ENCODE data around the gene SYNE1. TPM values are rescaled to one million over a fixed set of nuclear protein-coding genes. Genes with fewer than 3 reads are reported as not detected.
"Not testable (repeated sequence)": the region's sequence is repeated elsewhere in the genome, so short reads cannot be mapped to it uniquely, and the experiment has no call there.

SYNE1 gene
- total and polyA plus RNA-seq, 8 donors: 79.1 to 201 (median 104) TPM

DNA sequence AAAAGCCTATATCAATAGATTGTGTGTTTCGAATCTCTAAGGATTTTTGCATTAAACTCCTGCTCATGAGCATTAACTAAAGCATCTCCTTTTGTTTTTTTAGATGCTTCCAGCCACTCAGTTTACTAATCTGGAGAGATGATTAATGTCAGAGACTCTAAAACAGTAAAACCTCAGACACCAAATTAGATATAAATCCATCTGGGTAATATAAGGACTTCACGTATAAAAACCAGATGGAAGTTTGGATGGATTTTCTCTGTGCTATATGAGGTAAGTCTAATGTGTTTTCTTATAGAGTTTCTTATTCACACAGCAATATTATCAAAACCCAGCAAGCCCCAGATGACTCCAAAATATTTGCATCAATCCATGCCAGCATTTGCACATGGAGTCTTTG, 137.2 kb downstream of the SYNE1 start:
- Histone ChIP-seq H3K4me3 (no peak overlapping the region), H3K9me3 (no peaks in the 10 kb centered on the region), H3K36me3 (peaks cover 0 to 20% of the 10 kb centered on the region in 2 donors), H3K4me1 (no peaks in the 10 kb centered on the region), H3K27me3 (no peaks in the 10 kb centered on the region), H3K27ac (no peak overlapping the region)
- intact Hi-C loops (cut with DNase I): no loop called here
- no peak for DNase-seq
- TF ChIP-seq, protein P1, sequence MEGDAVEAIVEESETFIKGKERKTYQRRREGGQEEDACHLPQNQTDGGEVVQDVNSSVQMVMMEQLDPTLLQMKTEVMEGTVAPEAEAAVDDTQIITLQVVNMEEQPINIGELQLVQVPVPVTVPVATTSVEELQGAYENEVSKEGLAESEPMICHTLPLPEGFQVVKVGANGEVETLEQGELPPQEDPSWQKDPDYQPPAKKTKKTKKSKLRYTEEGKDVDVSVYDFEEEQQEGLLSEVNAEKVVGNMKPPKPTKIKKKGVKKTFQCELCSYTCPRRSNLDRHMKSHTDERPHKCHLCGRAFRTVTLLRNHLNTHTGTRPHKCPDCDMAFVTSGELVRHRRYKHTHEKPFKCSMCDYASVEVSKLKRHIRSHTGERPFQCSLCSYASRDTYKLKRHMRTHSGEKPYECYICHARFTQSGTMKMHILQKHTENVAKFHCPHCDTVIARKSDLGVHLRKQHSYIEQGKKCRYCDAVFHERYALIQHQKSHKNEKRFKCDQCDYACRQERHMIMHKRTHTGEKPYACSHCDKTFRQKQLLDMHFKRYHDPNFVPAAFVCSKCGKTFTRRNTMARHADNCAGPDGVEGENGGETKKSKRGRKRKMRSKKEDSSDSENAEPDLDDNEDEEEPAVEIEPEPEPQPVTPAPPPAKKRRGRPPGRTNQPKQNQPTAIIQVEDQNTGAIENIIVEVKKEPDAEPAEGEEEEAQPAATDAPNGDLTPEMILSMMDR (IDR thresholded peaks at IDR 0.05): no peak
- ATAC-seq: no peak

DNA sequence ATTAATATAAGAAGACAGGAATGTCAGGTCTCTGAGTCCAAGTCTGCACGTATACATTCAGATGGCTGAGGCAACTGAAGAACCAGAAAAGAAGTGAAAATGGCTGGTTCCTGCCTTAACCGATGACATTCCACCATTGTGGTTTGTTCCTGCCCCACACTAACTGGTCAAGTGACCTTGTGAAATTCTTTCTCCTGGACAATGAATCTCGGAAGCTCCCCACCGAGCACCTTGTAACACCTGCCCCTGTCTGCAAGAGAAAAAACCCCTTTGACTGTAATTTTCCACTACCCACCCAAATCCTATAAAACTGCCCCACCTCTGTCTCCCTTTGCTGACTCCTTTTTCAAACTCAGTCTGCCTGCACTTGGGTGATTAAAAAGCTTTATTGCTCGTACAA, 140.4 kb downstream of the SYNE1 start:
- Histone ChIP-seq H3K4me3 (no peak overlapping the region), H3K27me3 (no peaks in the 10 kb centered on the region), H3K27ac (no peak overlapping the region), H3K9me3 (no peaks in the 10 kb centered on the region), H3K36me3 (peaks cover 0 to 11% of the 10 kb centered on the region in 2 donors), H3K4me1 (no peaks in the 10 kb centered on the region)
- intact Hi-C loops (cut with DNase I): no loop called here
- TF ChIP-seq, protein P1 (IDR thresholded peaks at IDR 0.05): no peak
- ATAC-seq (no peak), DNase-seq (no peak)

GRCh38 chr6:152495456-152495855, 141.7 kb downstream of the SYNE1 start:
- H3K36me3 ChIP-seq; intact Hi-C loops (cut with DNase I); H3K9me3 ChIP-seq; H3K4me1 ChIP-seq; DNase-seq; H3K27ac ChIP-seq; ATAC-seq; H3K27me3 ChIP-seq; H3K4me3 ChIP-seq: not testable (repeated sequence)

- H3K36me3 ChIP-seq; H3K4me3 ChIP-seq; H3K9me3 ChIP-seq; ATAC-seq; H3K4me1 ChIP-seq; H3K27ac ChIP-seq; intact Hi-C loops (cut with DNase I); DNase-seq; H3K27me3 ChIP-seq: not testable (repeated sequence)
Observed at GRCh38 chr6:152492281-152492680, 144.9 kb downstream of the SYNE1 start.

GRCh38 chr6:152491501-152491900, 145.7 kb downstream of the SYNE1 start:
- H3K4me3 ChIP-seq; H3K9me3 ChIP-seq; intact Hi-C loops (cut with DNase I); DNase-seq; H3K4me1 ChIP-seq; H3K27ac ChIP-seq; H3K27me3 ChIP-seq; ATAC-seq: not testable (repeated sequence)
- peaks cover 0 to 13% of the 10 kb centered on the region in 2 donors for H3K36me3 ChIP-seq

GRCh38 chr6:152490971-152491378, 146.2 kb downstream of the SYNE1 start:
- DNase-seq; H3K9me3 ChIP-seq; H3K4me3 ChIP-seq; H3K4me1 ChIP-seq; intact Hi-C loops (cut with DNase I); H3K27me3 ChIP-seq; ATAC-seq; H3K27ac ChIP-seq: not testable (repeated sequence)
- peaks cover 0 to 13% of the 10 kb centered on the region in 2 donors for H3K36me3 ChIP-seq

- Histone ChIP-seq H3K9me3 (no peaks in the 10 kb centered on the region), H3K36me3 (peaks cover 0 to 33% of the 10 kb centered on the region in 2 donors), H3K4me1 (no peaks in the 10 kb centered on the region), H3K27me3 (no peaks in the 10 kb centered on the region), H3K27ac (no peak overlapping the region), H3K4me3 (no peak overlapping the region)
- no peak for ATAC-seq
- intact Hi-C loops (cut with DNase I): no loop called here
- TF ChIP-seq, protein P1 (IDR thresholded peaks at IDR 0.05): no peak
- no peak for DNase-seq
Observed at GRCh38 chr6:152484806-152485205, 152.4 kb downstream of the SYNE1 start.

Data from left lung (tissue), 10 donors.